ENCODE data around the gene DNAH11. TPM values are rescaled to one million over a fixed set of nuclear protein-coding genes. Genes with fewer than 3 reads are reported as not detected.

The DNAH11 gene
- polyA plus RNA-seq, 1 experiment: not detected

- Histone ChIP-seq H3K27ac (ENCODE audit: low read depth, low read length) (no peak overlapping the region), H3K9me3 (ENCODE audit: control insufficient read depth, insufficient read depth, low read length) (no peaks in the 10 kb centered on the region), H3K27me3 (ENCODE audit: control insufficient read depth, insufficient read depth, low read length) (no peaks in the 10 kb centered on the region), H3K4me3 (ENCODE audit: low read depth, low read length) (no peak overlapping the region)
- ChIA-PET CTCF (no interaction called here), POLR2A (interaction anchor here (0.6 kb wide), 1 partner anchor 55 kb away, joined by 12 read pairs; no protein-coding TSS in a partner anchor)
- no peak for TF ChIP-seq CTCF (IDR thresholded peaks at IDR 0.05; ENCODE audit: low read depth, low read length)
- no peak for DNase-seq (ENCODE audit: low read depth, low spot score)
These were observed 29.8 kb downstream of the DNAH11 start for GRCh38 chr7:21572331-21573313.

GRCh38 chr7:21579341-21580072 lies 36.7 kb downstream of the DNAH11 start:
- CTCF ChIA-PET: no interaction called here
- Histone ChIP-seq H3K27me3 (ENCODE audit: control insufficient read depth, insufficient read depth, low read length) (no peaks in the 10 kb centered on the region), H3K9me3 (ENCODE audit: control insufficient read depth, insufficient read depth, low read length) (no peaks in the 10 kb centered on the region), H3K4me3 (ENCODE audit: low read depth, low read length) (no peak overlapping the region), H3K27ac (ENCODE audit: low read depth, low read length) (no peak overlapping the region)
- POLR2A ChIA-PET: no interaction called here
- DNase-seq (ENCODE audit: low read depth, low spot score): no peak
- TF ChIP-seq CTCF (IDR thresholded peaks at IDR 0.05; ENCODE audit: low read depth, low read length): no peak

GRCh38 chr7:21580073-21580521 lies 37.3 kb downstream of the DNAH11 start:
- DNase-seq (ENCODE audit: low read depth, low spot score): peak; percentile 3
- H3K27ac ChIP-seq (ENCODE audit: low read depth, low read length): no peak overlapping the region
- ChIA-PET POLR2A (no interaction called here), CTCF (no interaction called here)
- TF ChIP-seq CTCF (IDR thresholded peaks at IDR 0.05; ENCODE audit: low read depth, low read length): no peak
- H3K4me3 ChIP-seq (ENCODE audit: low read depth, low read length): no peak overlapping the region
- H3K27me3 ChIP-seq (ENCODE audit: control insufficient read depth, insufficient read depth, low read length): no peaks in the 10 kb centered on the region
- no peaks in the 10 kb centered on the region for H3K9me3 ChIP-seq (ENCODE audit: control insufficient read depth, insufficient read depth, low read length)

- POLR2A ChIA-PET: no interaction called here
- Histone ChIP-seq H3K27ac (ENCODE audit: low read depth, low read length) (no peak overlapping the region), H3K9me3 (ENCODE audit: control insufficient read depth, insufficient read depth, low read length) (no peaks in the 10 kb centered on the region), H3K4me3 (ENCODE audit: low read depth, low read length) (no peak overlapping the region), H3K27me3 (ENCODE audit: control insufficient read depth, insufficient read depth, low read length) (no peaks in the 10 kb centered on the region)
- no peak for TF ChIP-seq CTCF (IDR thresholded peaks at IDR 0.05; ENCODE audit: low read depth, low read length)
- CTCF ChIA-PET: no interaction called here
- DNase-seq (ENCODE audit: low read depth, low spot score): no peak
These were observed 42.4 kb downstream of the DNAH11 start for GRCh38 chr7:21585070-21585724.

Data from AG04450 (cell line).